ENCODE measurements around the gene CORO2B. TPM values are rescaled to one million over a fixed set of nuclear protein-coding genes. Genes with fewer than 3 reads are reported as not detected.

The CORO2B gene
- polyA plus RNA-seq, 1 donor from 2014 or later, result 15.1 TPM

DNA sequence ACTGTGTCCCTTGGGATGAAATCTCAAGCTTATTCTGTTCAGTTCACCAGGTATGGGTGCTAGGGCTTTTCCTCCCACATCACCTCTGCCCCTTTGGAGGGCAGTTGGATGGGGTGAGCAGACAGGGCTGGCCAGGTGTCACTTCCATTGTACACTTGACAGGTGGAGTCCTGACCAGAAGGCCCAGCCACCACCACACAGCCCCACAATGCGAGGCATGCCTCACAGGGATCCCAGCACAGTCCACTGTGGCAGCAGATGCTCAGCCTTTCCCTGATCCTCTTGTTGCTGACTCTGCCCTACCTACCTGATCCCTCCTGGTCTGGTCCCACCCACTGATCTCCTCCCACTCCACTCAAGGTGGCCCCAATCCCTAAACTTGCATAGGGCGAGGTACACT lies 153.7 kb downstream of the CORO2B start:
- TF ChIP-seq CTCF (IDR thresholded peaks at IDR 0.05; ENCODE audit: poor library complexity, severe bottlenecking) (no peak), MXI1 (conservative IDR thresholded peaks at IDR 0.05; ENCODE audit: poor library complexity, severe bottlenecking) (no peak), POLR2AphosphoS5 (IDR thresholded peaks at IDR 0.05) (no peak), EP300 (conservative IDR thresholded peaks at IDR 0.05; ENCODE audit: poor library complexity, severe bottlenecking) (no peak), TAF1 (IDR thresholded peaks at IDR 0.05; ENCODE audit: low read depth) (no peak), EZH2 (IDR thresholded peaks at IDR 0.05; ENCODE audit: borderline replicate concordance, insufficient read depth, low read length, poor library complexity, severe bottlenecking) (no peak), SMC3 (conservative IDR thresholded peaks at IDR 0.05; ENCODE audit: poor library complexity) (no peak), RAD21 (conservative IDR thresholded peaks at IDR 0.05) (no peak), REST (IDR thresholded peaks at IDR 0.05; ENCODE audit: borderline replicate concordance) (no peak)
- H3F3A ChIP-seq (ENCODE audit: insufficient read depth, low read length, poor library complexity, severe bottlenecking), result no peaks in the 10 kb centered on the region
- no peak overlapping the region for H2AFZ ChIP-seq (ENCODE audit: low read depth, low read length)
- H3K27me3 ChIP-seq (ENCODE audit: insufficient read depth, low read depth, low read length), result no peaks in the 10 kb centered on the region
- H3K79me2 ChIP-seq (replicated peaks; ENCODE audit: insufficient read depth, low read length), result no peaks in the 10 kb centered on the region
- H4K20me1 ChIP-seq (ENCODE audit: insufficient read depth), result no peaks in the 10 kb centered on the region
- H3K9me3 ChIP-seq (ENCODE audit: low read length), result no peaks in the 10 kb centered on the region
- H3K9ac ChIP-seq (ENCODE audit: low read length), result no peak overlapping the region
- no peak overlapping the region for H3K4me3 ChIP-seq (ENCODE audit: low read length)
- H3K4me2 ChIP-seq (ENCODE audit: low read length), result no peak overlapping the region
- H3K36me3 ChIP-seq (ENCODE audit: insufficient read depth, low read length), result no peaks in the 10 kb centered on the region
- no peaks in the 10 kb centered on the region for H3K9me2 ChIP-seq (ENCODE audit: insufficient read depth, low read length)
- no peak overlapping the region for H3K27ac ChIP-seq (ENCODE audit: low read length)

- H3K4me3 ChIP-seq (ENCODE audit: low read length), result no peak overlapping the region
- no peaks in the 10 kb centered on the region for H3K36me3 ChIP-seq (ENCODE audit: insufficient read depth, low read length)
- H3K27ac ChIP-seq (ENCODE audit: low read length), result no peak overlapping the region
- no peaks in the 10 kb centered on the region for H3K9me3 ChIP-seq (ENCODE audit: low read length)
- TF ChIP-seq MXI1 (conservative IDR thresholded peaks at IDR 0.05; ENCODE audit: poor library complexity, severe bottlenecking) (no peak), REST (IDR thresholded peaks at IDR 0.05; ENCODE audit: borderline replicate concordance) (no peak), RAD21 (conservative IDR thresholded peaks at IDR 0.05) (no peak), CTCF (IDR thresholded peaks at IDR 0.05; ENCODE audit: poor library complexity, severe bottlenecking) (no peak), POLR2AphosphoS5 (IDR thresholded peaks at IDR 0.05) (no peak), TAF1 (IDR thresholded peaks at IDR 0.05; ENCODE audit: low read depth) (no peak), SMC3 (conservative IDR thresholded peaks at IDR 0.05; ENCODE audit: poor library complexity) (no peak), EZH2 (IDR thresholded peaks at IDR 0.05; ENCODE audit: borderline replicate concordance, insufficient read depth, low read length, poor library complexity, severe bottlenecking) (no peak), EP300 (conservative IDR thresholded peaks at IDR 0.05; ENCODE audit: poor library complexity, severe bottlenecking) (no peak)
- H3K9ac ChIP-seq (ENCODE audit: low read length), result no peak overlapping the region
- no peak overlapping the region for H2AFZ ChIP-seq (ENCODE audit: low read depth, low read length)
- no peaks in the 10 kb centered on the region for H3K27me3 ChIP-seq (ENCODE audit: insufficient read depth, low read depth, low read length)
- H3K9me2 ChIP-seq (ENCODE audit: insufficient read depth, low read length), result no peaks in the 10 kb centered on the region
- H3K4me2 ChIP-seq (ENCODE audit: low read length), result no peak overlapping the region
- no peaks in the 10 kb centered on the region for H4K20me1 ChIP-seq (ENCODE audit: insufficient read depth)
- no peaks in the 10 kb centered on the region for H3K79me2 ChIP-seq (replicated peaks; ENCODE audit: insufficient read depth, low read length)
- H3F3A ChIP-seq (ENCODE audit: insufficient read depth, low read length, poor library complexity, severe bottlenecking), result no peaks in the 10 kb centered on the region
These were observed 154.9 kb downstream of the CORO2B start for GRCh38 chr15:68733666-68734065.

All from neural cell (in vitro differentiated cells).